GM12892 (cell line): Measurements from ENCODE around the gene GTF2A1.

ENCODE experiments used
- POLR2A ChIP-seq: IDR thresholded peaks from 2 replicates; pipeline ENCODE4 v1.6.1; 2011; ENCODE audit warnings: low read depth, low read length, control low read depth
- POLR2AphosphoS5 ChIP-seq: IDR thresholded peaks from 2 replicates; pipeline ENCODE4 v1.6.1; 2011; ENCODE audit warnings: low read depth, low read length, control low read depth
- TAF1 ChIP-seq: IDR thresholded peaks from 2 replicates; pipeline ENCODE4 v1.6.1; 2011; ENCODE audit warnings: low read depth, mild to moderate bottlenecking, control low read depth, low read length, borderline replicate concordance

DNA sequence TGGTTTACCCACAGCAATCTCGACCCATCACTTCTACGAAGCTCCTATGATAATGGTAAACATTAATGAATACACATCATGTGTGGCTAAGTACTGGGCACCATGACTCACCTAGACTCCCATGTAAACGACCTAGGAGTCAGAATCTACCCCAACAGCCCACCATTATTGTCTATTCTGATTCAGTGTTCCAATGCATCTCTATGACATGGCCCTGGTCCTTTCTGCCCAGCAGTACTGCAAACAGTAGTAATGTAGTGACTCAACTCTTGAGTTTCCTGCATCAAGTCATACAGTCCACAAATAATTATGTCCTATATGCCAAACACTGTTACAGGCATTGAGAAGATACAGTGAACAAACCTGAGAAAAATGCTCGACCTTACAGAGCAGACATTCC lies 14.6 kb downstream of the GTF2A1 start:
- TF ChIP-seq TAF1 = no peak
- no peak for TF ChIP-seq POLR2A
- TF ChIP-seq POLR2AphosphoS5 = no peak
